ENCODE measurements around the gene EYS.
"Not testable (repeated sequence)": the region's sequence is repeated elsewhere in the genome, so short reads cannot be mapped to it uniquely, and the experiment has no call there.

Gene EYS

DNA sequence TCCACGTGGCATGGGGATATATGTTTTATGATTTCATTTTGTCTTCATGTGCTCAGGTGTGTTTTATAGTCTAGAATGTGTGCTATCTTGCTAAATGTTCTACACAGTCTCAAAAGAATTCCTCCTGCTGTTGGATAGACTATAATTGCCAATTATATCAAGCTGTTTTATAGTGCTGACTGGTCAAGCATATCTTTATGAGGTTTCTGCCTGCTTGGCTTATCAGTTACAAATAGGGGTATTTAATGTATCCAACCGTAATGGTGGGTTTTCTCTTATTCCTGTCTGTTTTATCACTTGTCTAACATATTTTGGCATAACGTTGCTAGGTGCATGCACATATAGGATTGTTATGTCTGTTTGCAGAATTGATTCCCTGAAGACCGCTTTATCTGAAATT is 201.3 kb downstream of the EYS start:
- no peak for DNase-seq (ENCODE audit: low read depth)
- TF ChIP-seq CTCF (conservative IDR thresholded peaks at IDR 0.05; ENCODE audit: control insufficient read depth, insufficient read depth, low read depth, low read length), result no peak
- H3K4me3 ChIP-seq (ENCODE audit: control insufficient read depth, low read depth, low read length), result no peak overlapping the region

DNA sequence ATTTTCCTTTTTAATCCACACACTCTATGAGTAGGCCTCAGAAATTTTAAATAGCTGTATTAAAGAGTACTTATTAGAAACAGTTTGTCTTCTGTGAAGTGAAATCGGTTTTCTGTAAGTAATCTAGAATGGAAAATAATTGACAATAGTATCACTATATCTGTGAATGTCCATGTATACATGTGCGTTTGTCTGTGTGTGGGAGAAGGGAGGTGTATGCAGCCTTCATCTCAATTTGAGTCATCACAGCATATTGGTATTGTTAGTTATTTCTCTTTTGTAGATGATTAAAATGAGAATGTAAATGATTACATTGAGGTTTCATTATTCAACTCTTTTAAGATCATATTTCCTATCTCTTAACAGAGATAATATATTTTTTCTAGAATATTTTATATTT is 206.0 kb downstream of the EYS start:
- TF ChIP-seq CTCF (conservative IDR thresholded peaks at IDR 0.05; ENCODE audit: control insufficient read depth, insufficient read depth, low read depth, low read length), result no peak
- no peak for DNase-seq (ENCODE audit: low read depth)
- H3K4me3 ChIP-seq (ENCODE audit: control insufficient read depth, low read depth, low read length), result no peak overlapping the region

DNA sequence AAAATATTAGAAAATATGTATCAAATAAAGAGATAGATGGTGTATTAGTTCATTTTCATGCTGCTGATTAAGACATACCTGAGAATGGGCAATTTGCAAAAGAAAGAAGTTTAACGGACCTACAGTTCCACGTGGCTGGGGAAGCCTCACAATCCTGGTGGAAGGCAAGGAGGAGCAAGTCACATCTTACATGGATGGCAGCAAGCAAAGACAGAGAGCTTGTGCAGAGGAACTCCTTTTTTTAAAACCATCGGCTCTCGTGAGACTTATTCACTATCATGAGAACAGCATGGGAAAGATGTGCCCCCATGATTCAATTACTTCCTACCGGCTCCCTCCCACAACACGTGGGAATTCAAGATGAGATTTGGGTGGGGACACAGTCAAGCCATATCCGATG is 223.4 kb downstream of the EYS start:
- not testable (repeated sequence) for H3K4me3 ChIP-seq (ENCODE audit: control insufficient read depth, low read depth, low read length); DNase-seq (ENCODE audit: low read depth)

DNA sequence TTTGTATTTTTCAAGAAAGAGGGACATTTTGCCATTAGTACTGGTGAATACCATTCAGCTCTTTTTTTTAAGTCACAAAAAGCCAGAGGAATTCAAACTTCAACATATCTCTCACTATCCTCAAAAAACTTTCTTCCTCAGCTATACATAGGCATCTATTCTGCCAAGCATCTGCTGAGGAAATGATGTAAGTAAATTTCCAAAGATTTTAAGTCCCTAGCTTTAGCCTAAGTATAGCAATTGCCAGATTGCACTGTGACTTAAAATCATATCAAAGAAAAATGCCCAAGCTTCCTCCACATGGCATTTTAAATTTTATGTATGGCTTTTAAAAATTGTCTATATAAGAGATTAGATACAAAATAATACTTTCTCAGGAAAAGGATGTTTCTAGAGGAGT is 237.4 kb downstream of the EYS start:
- TF ChIP-seq CTCF (conservative IDR thresholded peaks at IDR 0.05; ENCODE audit: control insufficient read depth, insufficient read depth, low read depth, low read length), result no peak
- H3K4me3 ChIP-seq (ENCODE audit: control insufficient read depth, low read depth, low read length), result no peak overlapping the region
- DNase-seq (ENCODE audit: low read depth), result no peak

GRCh38 chr6:65468307-65468706 is 238.7 kb downstream of the EYS start:
- no peak for DNase-seq (ENCODE audit: low read depth)
- H3K4me3 ChIP-seq (ENCODE audit: control insufficient read depth, low read depth, low read length), result no peak overlapping the region
- TF ChIP-seq CTCF (conservative IDR thresholded peaks at IDR 0.05; ENCODE audit: control insufficient read depth, insufficient read depth, low read depth, low read length), result no peak

GRCh38 chr6:65461121-65461520 is 245.9 kb downstream of the EYS start:
- no peak overlapping the region for H3K4me3 ChIP-seq (ENCODE audit: control insufficient read depth, low read depth, low read length)
- no peak for DNase-seq (ENCODE audit: low read depth)
- TF ChIP-seq CTCF (conservative IDR thresholded peaks at IDR 0.05; ENCODE audit: control insufficient read depth, insufficient read depth, low read depth, low read length), result no peak

GRCh38 chr6:65452333-65452732 is 254.7 kb downstream of the EYS start:
- DNase-seq (ENCODE audit: low read depth), result no peak
- no peak for TF ChIP-seq CTCF (conservative IDR thresholded peaks at IDR 0.05; ENCODE audit: control insufficient read depth, insufficient read depth, low read depth, low read length)
- no peak overlapping the region for H3K4me3 ChIP-seq (ENCODE audit: control insufficient read depth, low read depth, low read length)

All from fibroblast of mammary gland (primary cell).